Mammary epithelial cell (primary cell): ENCODE data around the gene DNAJC1.

Experiments
- CTCF ChIP-seq, 2 donors: IDR thresholded peaks in 1 of 2; conservative IDR thresholded peaks in 1 of 2; 2 replicates each; pipeline ENCODE4 v1.5.1; 2011 to 2012; ENCODE audit warnings: inconsistent platforms in 2 of 2, low read length in 2 of 2, mild to moderate bottlenecking in 2 of 2, control low read depth in 1 of 2, low read depth in 1 of 2; ENCODE audit not compliant: insufficient read depth in 1 of 2; ENCODE audit errors: extremely low read depth in 1 of 2
- EZH2 ChIP-seq: IDR thresholded peaks from 2 replicates; pipeline ENCODE4 v1.6.1; 2012; ENCODE audit warnings: low read length, inconsistent platforms, borderline replicate concordance

GRCh38 chr10:21749788-21750187, 253.7 kb downstream of the DNAJC1 start:
- TF ChIP-seq CTCF (conservative IDR thresholded peaks at IDR 0.05 in 1 of 2, IDR thresholded peaks at IDR 0.05 in 1 of 2; ENCODE audit: extremely low read depth in 1 of 2, insufficient read depth in 1 of 2, low read depth in 1 of 2, low read length in 2 of 2), result no peak
- TF ChIP-seq EZH2, result no peak
